GM19193 (cell line): ENCODE results near the gene MMP24.

Experiments used
- POLR2A ChIP-seq: IDR thresholded peaks from 4 replicates; pipeline ENCODE4 v1.6.1; 2011; ENCODE audit not compliant: insufficient read depth, insufficient read length; ENCODE audit errors: extremely low read depth

The MMP24 gene

DNA sequence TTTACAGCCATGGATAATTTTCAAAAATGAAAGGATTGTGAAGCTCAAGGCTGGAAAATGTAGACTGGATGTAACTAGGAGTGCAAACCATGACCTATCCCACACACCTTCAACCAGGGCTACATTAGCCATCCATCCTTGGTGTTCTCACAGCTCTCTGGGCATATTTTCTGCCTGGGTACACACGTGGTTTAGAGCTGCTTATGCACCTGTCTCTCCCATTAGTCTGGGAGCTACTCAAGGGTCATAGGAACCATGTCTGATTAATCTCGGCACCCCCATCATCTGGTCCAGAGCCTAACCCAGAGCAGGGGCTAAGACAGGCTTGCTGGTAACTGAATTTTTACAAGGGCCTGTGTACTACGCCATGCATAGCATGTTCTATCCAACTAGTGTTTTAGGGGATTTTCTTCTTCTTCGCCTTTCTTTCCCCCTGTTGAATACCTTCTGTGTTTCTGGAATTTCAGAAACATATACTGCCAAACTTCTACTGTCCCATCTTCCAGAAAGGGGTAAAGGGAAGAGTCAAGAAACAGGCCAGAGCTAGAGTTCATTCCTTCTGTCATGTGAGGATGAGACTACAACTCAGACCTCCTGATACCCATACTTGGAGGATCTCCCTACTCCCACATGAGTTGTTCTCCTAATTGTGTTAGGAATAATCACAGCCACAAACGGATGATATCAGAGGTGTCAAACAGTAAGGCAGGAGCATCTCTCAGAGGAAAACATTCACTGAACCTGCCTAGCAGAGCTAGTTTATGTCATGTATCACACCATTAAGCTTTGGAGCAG, 91.1 kb downstream of the MMP24 start:
- TF ChIP-seq POLR2A, result no peak

DNA sequence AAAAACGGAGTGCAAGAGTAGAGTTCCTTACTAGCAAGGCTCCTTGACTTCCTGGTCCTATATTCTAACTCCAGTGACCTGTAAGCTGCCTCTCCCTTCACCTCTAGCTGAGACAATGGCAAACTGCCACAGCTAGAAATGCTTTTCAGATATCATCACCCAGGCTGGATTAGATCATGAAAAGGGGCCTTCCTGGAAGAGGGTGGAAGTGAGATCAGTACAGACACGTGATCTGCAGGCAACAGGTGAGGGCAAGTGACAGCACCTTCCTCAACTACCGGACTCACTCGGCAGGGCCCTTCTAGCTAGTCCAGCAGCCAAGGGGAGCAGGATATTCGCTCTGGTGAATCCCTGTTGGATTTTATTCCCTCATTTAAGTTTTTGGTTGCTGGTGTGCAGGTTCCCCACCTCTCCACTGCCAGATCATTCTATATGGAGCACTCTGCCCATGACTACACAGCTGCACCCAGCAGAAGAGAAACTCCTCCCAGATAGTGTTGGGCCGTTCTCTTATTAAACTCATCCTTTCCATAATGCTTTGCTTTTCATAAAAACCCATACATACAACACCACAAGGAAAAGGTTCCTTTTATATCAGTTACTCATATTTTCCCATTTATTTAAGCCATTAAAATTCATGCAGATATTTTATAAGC, 92.1 kb downstream of the MMP24 start:
- no peak for TF ChIP-seq POLR2A

DNA sequence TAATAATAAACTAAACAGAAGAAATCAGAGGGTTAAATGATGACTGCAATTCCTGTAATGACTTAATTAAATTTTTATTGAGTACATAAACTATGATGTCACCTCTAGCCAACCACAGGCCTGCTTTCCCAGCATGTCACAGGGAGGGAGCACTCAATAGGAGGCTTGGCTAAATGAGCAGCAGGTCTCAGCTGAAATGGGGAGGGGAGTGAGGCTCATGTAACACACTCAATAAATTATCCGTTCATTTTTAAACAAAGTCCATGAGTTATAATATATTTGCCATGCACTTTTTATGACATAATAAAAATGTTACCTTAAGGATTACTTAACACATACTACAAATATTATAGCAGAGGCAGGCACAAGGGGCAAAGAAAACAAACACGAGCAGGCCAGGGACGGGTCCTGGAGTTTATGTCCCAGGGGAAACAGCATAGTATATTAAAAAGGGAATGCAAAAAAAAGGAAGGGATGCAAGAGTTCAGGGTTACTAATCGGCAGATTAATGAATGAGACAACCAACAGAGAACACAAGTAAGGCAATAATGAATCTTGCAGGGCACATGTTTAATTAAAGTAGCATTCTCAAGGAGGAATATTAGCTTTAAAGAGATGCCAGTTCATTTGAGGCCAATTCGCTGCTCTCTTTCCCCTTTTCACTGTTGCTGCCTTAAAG, 92.8 kb downstream of the MMP24 start:
- TF ChIP-seq POLR2A, result no peak

DNA sequence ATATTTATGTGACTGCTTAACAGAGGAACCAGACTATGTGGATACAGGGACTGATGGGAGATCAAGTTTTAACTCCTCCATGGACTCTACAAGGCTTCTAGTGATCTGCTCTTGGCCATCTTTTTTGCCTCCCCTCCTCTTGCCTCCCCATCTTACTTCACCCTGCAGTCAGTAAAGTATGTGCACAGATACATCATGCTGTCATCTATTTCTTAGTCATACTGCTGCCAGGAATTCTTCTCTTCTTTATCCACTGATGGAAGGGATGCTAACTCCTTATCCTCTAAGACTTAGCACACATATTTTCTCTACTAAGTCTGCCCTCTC, 93.3 kb downstream of the MMP24 start:
- TF ChIP-seq POLR2A, result no peak

DNA sequence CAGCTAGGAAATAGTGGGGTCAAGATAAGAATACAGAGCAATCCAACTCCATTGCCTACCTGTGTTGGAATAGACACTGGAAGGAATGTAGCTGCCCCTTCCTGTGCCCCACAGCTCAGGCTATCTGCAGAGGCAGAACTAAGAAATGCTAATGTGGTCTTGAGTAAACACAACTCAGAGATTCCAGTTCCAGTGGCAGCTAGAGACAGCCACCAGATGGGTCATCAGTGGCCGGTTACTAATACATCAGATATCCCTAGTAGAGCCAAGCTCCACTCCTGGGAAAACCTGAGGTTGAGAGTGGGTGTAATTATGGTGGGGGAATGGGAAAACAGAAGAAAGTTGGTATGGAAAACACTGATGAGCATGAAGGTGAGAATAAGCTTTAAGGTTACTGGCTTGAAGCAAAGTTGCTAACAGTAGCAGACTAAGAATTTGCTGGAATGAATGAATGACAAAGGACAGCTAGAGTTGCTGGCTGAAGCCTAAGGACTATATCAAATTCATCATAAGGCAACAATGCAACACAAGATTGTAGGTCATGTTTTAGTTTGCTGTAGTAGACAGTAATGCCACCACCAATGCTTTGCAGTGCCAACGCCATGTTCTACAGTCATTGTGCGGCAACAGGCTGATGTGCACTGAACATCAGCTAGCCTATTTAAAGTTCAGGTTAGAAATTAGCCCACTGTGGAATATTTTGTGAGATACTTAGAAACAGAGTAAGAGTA, 94.1 kb downstream of the MMP24 start:
- TF ChIP-seq POLR2A, result no peak

DNA sequence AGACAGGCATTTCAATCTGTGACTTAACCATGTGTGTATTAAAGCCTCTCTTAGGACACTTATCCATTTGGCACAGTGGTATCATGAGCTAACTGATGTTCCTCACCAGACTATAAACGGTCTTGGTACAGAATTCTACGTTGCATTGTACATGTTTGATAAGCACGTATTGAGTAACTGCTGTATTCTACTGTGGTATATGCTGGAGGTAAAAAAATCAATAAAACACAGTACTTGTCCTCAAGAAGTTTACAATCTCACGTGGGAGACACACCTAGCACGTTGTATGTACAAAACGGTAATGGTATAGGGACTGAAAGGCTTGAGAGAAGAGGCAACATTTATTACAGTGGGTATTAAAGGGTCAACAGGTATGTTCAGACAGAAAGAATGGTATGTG, 98.9 kb downstream of the MMP24 start:
- no peak for TF ChIP-seq POLR2A

- no peak for TF ChIP-seq POLR2A
Measured at GRCh38 chr20:35326021-35326739, 99.7 kb downstream of the MMP24 start.
